Lung (tissue), 12 donors: ENCODE data around the gene TMEM134. TPM values are rescaled to one million over a fixed set of nuclear protein-coding genes. Genes with fewer than 3 reads are reported as not detected.

Experiments used
- ATAC-seq: fragments of 200-7000 bp; cut with Tn5 transposase; one replicate; pipeline ENCODE4 v1.9.1; 2020; ENCODE audit warnings: moderate number of reproducible peaks; ENCODE audit not compliant: insufficient read depth, low FRiP score
- DNase-seq, 3 donors: peaks; one replicate each; pipeline ENCODE4 v3.0.0-alpha.2; 2013 to 2017
- H3K27ac ChIP-seq, 2 donors: one replicate each; pipeline ENCODE4 v1.5.1; 2013; ENCODE audit warnings: mild to moderate bottlenecking in 2 of 2, moderate library complexity in 2 of 2, control low read depth in 1 of 2, inconsistent platforms in 1 of 2, low read depth in 1 of 2, low read length in 1 of 2
- H3K27me3 ChIP-seq, 3 donors: one replicate each; pipeline ENCODE4 v1.5.1; 2013; ENCODE audit warnings: low read length in 2 of 3; ENCODE audit not compliant: control insufficient read depth in 3 of 3, insufficient read depth in 3 of 3
- H3K36me3 ChIP-seq, 4 donors: one replicate each; pipeline ENCODE4 v1.5.1; 2013; ENCODE audit warnings: low read length in 4 of 4, mild to moderate bottlenecking in 1 of 4, moderate library complexity in 1 of 4; ENCODE audit not compliant: control insufficient read depth in 4 of 4, insufficient read depth in 4 of 4
- H3K4me1 ChIP-seq, 5 donors: one replicate each; pipeline ENCODE4 v1.5.1; 2013; ENCODE audit warnings: low read length in 5 of 5, mild to moderate bottlenecking in 2 of 5, moderate library complexity in 1 of 5; ENCODE audit not compliant: control insufficient read depth in 5 of 5, insufficient read depth in 5 of 5
- H3K4me3 ChIP-seq: one replicate; pipeline ENCODE4 v1.5.1; 2013; ENCODE audit warnings: mild to moderate bottlenecking, control low read depth, moderate library complexity
- H3K9ac ChIP-seq, 2 donors: one replicate each; pipeline ENCODE4 v1.5.1; 2013; ENCODE audit warnings: low read length in 2 of 2, control low read depth in 1 of 2; ENCODE audit not compliant: insufficient read depth in 1 of 2
- H3K9me3 ChIP-seq, 4 donors: one replicate each; pipeline ENCODE4 v1.5.1; 2013; ENCODE audit warnings: low read length in 3 of 4, mild to moderate bottlenecking in 1 of 4, moderate library complexity in 1 of 4; ENCODE audit not compliant: control insufficient read depth in 4 of 4, insufficient read depth in 3 of 4
- WGBS, 2 donors: extraction: QIAGEN DNeasy Blood & Tissue Kit; methylation state at CpG; one replicate each; pipeline ENCODE4 v1.1.7; 2013; 5-methylcytosine and 5-hydroxymethylcytosine counted together
- polyA plus RNA-seq, 2 donors: library from polyadenylated mRNA; stranded (reverse); fragments of 200-250 nt; gene quantifications; one replicate each; pipeline ENCODE4 v1.2.1, GENCODE V29; 2013
- total RNA-seq, 2 donors: library from RNA; depleted of rRNA in 1 of 2; stranded (reverse); fragments of >200 nt in 1 of 2; gene quantifications; one replicate each; pipeline ENCODE4 v1.2.1, GENCODE V29; 2014 to 2021
- TF ChIP-seq, protein P1 (sequence below): IDR thresholded peaks from 2 replicates; pipeline ENCODE4 v1.5.1; 2012; ENCODE audit warnings: mild to moderate bottlenecking; ENCODE audit errors: control extremely low read depth, extremely low read depth
- donor health status: control.
- donor health status: control.
- donor health status: Bipolar disorder and iron deficiency.
- donor health status: healthy.
- donor health status: DM: yes; HTN: yes; CAD: no.

Gene TMEM134
- total and polyA plus RNA-seq, 4 donors: 32.5 to 91.4 (median 83.1) TPM

DNA sequence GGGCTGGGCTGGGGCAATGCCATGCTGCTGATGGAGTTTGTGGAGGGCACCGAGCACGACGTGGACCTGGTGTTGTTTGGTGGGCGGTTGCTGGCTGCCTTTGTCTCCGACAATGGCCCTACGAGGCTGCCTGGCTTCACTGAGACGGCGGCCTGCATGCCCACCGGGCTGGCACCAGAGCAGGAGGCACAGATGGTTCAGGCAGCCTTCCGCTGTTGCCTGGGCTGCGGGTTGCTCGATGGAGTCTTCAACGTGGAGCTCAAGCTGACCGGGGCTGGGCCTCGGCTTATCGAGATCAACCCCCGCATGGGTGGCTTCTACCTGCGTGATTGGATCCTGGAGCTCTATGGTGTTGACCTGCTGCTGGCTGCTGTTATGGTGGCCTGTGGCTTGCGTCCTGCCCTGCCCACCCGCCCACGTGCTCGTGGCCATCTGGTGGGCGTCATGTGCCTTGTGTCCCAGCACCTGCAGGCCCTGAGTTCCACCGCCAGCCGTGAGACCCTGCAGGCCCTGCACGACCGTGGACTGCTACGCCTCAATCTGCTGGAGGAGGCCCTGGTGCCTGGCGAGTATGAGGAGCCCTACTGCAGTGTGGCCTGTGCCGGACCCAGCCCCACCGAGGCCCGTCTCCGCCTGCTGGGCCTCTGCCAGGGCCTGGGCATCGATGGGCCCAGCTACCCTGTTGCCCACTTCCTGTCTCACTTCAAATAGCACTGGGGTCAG lies 45.0 kb downstream of the TMEM134 start:
- H3K36me3 ChIP-seq: no peaks in the 10 kb centered on the region
- H3K9me3 ChIP-seq: no peaks in the 10 kb centered on the region
- peaks cover 0 to 23% (median 5%) of the 10 kb centered on the region in 5 donors for H3K4me1 ChIP-seq
- no peak overlapping the region for H3K27ac ChIP-seq
- ATAC-seq (no peak), DNase-seq (no peak)
- H3K27me3 ChIP-seq: no peaks in the 10 kb centered on the region
- WGBS, 2 donors: 87 to 90% methylated on average over 34 of the region's 34 CpGs
- TF ChIP-seq, protein P1, sequence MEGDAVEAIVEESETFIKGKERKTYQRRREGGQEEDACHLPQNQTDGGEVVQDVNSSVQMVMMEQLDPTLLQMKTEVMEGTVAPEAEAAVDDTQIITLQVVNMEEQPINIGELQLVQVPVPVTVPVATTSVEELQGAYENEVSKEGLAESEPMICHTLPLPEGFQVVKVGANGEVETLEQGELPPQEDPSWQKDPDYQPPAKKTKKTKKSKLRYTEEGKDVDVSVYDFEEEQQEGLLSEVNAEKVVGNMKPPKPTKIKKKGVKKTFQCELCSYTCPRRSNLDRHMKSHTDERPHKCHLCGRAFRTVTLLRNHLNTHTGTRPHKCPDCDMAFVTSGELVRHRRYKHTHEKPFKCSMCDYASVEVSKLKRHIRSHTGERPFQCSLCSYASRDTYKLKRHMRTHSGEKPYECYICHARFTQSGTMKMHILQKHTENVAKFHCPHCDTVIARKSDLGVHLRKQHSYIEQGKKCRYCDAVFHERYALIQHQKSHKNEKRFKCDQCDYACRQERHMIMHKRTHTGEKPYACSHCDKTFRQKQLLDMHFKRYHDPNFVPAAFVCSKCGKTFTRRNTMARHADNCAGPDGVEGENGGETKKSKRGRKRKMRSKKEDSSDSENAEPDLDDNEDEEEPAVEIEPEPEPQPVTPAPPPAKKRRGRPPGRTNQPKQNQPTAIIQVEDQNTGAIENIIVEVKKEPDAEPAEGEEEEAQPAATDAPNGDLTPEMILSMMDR: no peak
- no peak overlapping the region for H3K4me3 ChIP-seq
- no peak overlapping the region for H3K9ac ChIP-seq

DNA sequence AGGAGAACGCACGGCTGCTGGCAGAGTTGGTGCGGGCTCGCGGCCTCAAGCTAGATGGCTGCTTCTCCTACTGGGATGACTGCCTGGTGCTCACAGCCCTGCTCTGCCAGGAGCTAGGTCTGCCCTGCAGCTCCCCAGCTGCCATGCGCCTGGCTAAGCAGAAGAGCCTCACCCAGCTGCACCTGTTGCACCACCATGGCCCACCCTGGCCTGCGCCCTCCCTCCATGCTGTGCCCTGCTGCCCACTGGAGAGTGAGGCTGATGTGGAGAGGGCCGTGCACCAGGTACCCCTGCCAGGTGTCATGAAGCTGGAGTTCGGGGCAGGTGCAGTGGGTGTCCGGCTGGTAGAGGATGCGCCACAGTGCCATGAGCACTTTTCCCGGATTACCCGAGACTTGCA lies 45.6 kb downstream of the TMEM134 start:
- no peaks in the 10 kb centered on the region for H3K36me3 ChIP-seq
- H3K27ac ChIP-seq: no peak overlapping the region
- 96 to 98% methylated on average over 13 of the region's 13 CpGs for WGBS, 2 donors
- H3K27me3 ChIP-seq: no peaks in the 10 kb centered on the region
- H3K4me3 ChIP-seq: no peak overlapping the region
- no peak overlapping the region for H3K9ac ChIP-seq
- TF ChIP-seq, protein P1: no peak
- DNase-seq (no peak), ATAC-seq (no peak)
- peaks cover 0 to 24% (median 5%) of the 10 kb centered on the region in 5 donors for H3K4me1 ChIP-seq
- H3K9me3 ChIP-seq: no peaks in the 10 kb centered on the region

DNA sequence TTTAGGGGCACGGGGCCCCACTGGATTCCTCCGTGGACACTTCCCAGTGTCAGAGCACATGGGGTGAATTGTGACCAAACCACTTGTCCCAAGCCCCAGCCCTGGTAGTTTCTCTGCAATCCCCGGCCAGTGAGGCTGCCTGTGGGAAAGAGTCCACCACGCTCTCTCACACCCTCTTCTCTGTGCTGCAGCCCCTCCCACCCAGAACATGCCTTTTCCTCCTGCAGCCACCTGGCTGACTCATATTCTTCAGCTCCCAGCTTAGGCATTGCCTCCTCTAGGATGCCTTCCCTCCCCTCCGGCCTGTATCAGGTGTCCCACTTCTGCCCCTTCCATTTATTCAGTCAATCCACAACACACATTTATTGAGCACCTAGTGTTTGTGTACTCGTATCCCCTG lies 46.2 kb downstream of the TMEM134 start:
- peaks cover 0 to 30% (median 5%) of the 10 kb centered on the region in 5 donors for H3K4me1 ChIP-seq
- TF ChIP-seq, protein P1: no peak
- H3K4me3 ChIP-seq: no peak overlapping the region
- no peaks in the 10 kb centered on the region for H3K9me3 ChIP-seq
- 61 to 65% methylated on average over 6 of the region's 6 CpGs for WGBS, 2 donors
- DNase-seq: no peak
- no peaks in the 10 kb centered on the region for H3K36me3 ChIP-seq
- no peak overlapping the region for H3K27ac ChIP-seq
- no peaks in the 10 kb centered on the region for H3K27me3 ChIP-seq
- no peak for ATAC-seq
- no peak overlapping the region for H3K9ac ChIP-seq
